ENCODE measurements around the gene IL1RAPL2. TPM values are rescaled to one million over a fixed set of nuclear protein-coding genes. Genes with fewer than 3 reads are reported as not detected.

Gene IL1RAPL2
- total RNA-seq, 1 donor from 2014 or later, result not detected

DNA sequence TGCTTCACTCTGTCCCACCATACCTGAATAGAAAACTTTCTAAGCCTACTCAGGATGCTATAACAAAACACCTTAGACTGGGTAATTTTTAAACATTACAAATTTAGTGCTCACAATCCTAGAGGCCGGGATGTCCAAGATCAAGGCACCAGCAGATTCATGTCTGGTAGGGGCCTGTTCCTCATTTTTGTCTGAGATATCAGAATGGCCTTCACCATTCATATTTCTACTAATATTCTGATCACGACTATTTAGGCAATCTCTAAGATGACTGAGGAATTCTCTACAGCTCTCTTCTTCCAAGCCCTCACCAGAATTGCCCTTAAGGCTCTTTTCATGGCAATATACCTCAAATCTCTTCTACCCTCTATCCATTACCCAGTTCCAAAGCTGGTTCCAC lies 1178.9 kb downstream of the IL1RAPL2 start:
- H3K36me3 ChIP-seq (ENCODE audit: control insufficient read depth, insufficient read depth, low read length), result no peaks in the 10 kb centered on the region
- no peak overlapping the region for H3K4me3 ChIP-seq (ENCODE audit: low read depth, low read length)
- H3K27me3 ChIP-seq (ENCODE audit: control insufficient read depth, insufficient read depth, low read length), result no peaks in the 10 kb centered on the region
- TF ChIP-seq, protein P1, sequence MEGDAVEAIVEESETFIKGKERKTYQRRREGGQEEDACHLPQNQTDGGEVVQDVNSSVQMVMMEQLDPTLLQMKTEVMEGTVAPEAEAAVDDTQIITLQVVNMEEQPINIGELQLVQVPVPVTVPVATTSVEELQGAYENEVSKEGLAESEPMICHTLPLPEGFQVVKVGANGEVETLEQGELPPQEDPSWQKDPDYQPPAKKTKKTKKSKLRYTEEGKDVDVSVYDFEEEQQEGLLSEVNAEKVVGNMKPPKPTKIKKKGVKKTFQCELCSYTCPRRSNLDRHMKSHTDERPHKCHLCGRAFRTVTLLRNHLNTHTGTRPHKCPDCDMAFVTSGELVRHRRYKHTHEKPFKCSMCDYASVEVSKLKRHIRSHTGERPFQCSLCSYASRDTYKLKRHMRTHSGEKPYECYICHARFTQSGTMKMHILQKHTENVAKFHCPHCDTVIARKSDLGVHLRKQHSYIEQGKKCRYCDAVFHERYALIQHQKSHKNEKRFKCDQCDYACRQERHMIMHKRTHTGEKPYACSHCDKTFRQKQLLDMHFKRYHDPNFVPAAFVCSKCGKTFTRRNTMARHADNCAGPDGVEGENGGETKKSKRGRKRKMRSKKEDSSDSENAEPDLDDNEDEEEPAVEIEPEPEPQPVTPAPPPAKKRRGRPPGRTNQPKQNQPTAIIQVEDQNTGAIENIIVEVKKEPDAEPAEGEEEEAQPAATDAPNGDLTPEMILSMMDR (IDR thresholded peaks at IDR 0.05; ENCODE audit: insufficient read depth, low read length, poor library complexity, severe bottlenecking), result no peak
- no peak for DNase-seq (ENCODE audit: low read depth)

DNA sequence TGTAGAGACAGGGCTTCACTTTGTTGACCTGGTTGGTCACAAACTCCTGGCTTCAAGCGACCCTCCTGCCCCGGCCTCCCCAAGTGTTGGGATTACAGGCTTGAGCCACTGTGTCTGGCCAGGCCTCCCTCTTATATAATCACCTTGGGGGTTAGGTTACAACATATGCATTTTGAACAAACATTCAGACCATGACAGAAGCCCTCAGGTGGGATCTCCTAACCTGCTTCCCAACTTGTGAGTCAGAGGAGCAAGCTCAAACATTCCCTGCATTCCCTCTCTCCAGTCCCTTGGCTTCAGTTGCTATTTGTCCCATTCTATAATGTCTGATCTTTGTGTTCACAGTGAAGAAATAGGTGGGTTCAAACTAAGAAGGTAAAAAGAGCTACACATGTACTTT lies 1179.9 kb downstream of the IL1RAPL2 start:
- TF ChIP-seq, protein P1 (IDR thresholded peaks at IDR 0.05; ENCODE audit: insufficient read depth, low read length, poor library complexity, severe bottlenecking), result no peak
- no peaks in the 10 kb centered on the region for H3K27me3 ChIP-seq (ENCODE audit: control insufficient read depth, insufficient read depth, low read length)
- H3K36me3 ChIP-seq (ENCODE audit: control insufficient read depth, insufficient read depth, low read length), result no peaks in the 10 kb centered on the region
- no peak for DNase-seq (ENCODE audit: low read depth)
- no peak overlapping the region for H3K4me3 ChIP-seq (ENCODE audit: low read depth, low read length)

DNA sequence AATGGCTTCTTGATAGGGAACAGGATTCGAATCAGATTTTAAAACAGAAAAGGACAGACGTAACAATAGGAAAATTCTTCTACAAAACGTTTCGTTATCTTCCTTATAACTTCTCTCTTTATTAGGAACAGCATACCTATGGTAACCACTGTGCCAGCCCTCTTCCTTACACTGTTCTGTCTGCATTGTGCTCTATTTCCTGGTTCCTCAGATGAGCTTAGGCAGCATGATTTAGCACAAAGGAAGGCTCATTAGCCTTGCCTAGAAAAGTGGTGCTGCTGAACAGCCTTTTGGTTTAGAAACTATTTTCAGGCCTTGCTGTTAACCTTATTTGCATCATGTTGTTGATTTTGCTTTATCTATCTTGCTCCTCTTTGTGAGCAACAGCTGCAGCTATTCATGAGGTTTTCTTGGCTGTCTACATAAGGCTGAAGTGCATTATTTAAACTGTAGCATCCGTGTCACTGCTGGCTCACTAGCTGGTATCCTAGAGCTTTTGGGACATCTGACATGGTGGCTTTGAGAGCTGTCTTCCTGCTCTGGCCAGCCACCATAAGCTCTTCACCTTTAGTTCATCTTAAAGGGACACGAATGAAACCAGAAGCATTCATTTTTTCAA lies 1186.4 kb downstream of the IL1RAPL2 start:
- TF ChIP-seq, protein P1 (IDR thresholded peaks at IDR 0.05; ENCODE audit: insufficient read depth, low read length, poor library complexity, severe bottlenecking), result no peak
- Histone ChIP-seq H3K4me3 (ENCODE audit: low read depth, low read length) (no peak overlapping the region), H3K27me3 (ENCODE audit: control insufficient read depth, insufficient read depth, low read length) (no peaks in the 10 kb centered on the region), H3K36me3 (ENCODE audit: control insufficient read depth, insufficient read depth, low read length) (no peaks in the 10 kb centered on the region)
- DNase-seq (ENCODE audit: low read depth), result no peak

- no peak for DNase-seq (ENCODE audit: low read depth)
- no peak overlapping the region for H3K4me3 ChIP-seq (ENCODE audit: low read depth, low read length)
- H3K27me3 ChIP-seq (ENCODE audit: control insufficient read depth, insufficient read depth, low read length), result no peaks in the 10 kb centered on the region
- no peaks in the 10 kb centered on the region for H3K36me3 ChIP-seq (ENCODE audit: control insufficient read depth, insufficient read depth, low read length)
- TF ChIP-seq, protein P1 (IDR thresholded peaks at IDR 0.05; ENCODE audit: insufficient read depth, low read length, poor library complexity, severe bottlenecking), result no peak
Measured at GRCh38 chrX:105753411-105753810, 1187.4 kb downstream of the IL1RAPL2 start.

DNA sequence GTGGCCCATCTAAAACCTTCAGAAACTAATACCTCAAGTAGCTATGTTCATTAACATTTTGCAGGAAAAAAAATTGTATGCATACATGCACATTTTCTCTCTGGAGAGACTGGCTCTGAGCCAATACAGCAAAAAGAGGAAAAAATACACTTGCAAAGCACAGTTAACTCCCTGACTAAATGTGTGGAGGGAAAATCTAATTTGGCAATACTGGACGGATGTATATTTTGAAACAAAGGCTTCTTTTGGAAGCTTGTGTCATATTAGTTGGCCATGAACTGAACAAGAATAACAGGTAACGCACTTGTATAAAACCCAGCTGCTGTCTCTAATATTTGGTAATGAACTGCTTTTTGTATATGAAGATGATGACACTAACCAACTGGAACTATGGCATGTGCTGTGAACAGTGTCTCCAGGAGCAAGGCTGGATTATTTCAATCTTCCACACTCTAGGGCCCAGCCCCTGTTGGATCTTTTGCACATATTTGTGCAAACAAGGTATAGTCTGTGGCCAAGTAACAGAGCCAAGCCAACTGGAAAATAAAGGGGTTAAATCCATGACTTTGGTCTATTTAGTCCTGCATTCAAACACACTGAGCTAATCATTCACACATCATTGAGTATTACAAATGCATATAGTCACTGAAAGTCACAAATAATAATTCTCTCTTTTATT lies 1188.4 kb downstream of the IL1RAPL2 start:
- no peak for DNase-seq (ENCODE audit: low read depth)
- H3K36me3 ChIP-seq (ENCODE audit: control insufficient read depth, insufficient read depth, low read length), result no peaks in the 10 kb centered on the region
- TF ChIP-seq, protein P1 (IDR thresholded peaks at IDR 0.05; ENCODE audit: insufficient read depth, low read length, poor library complexity, severe bottlenecking), result no peak
- H3K27me3 ChIP-seq (ENCODE audit: control insufficient read depth, insufficient read depth, low read length), result no peaks in the 10 kb centered on the region
- H3K4me3 ChIP-seq (ENCODE audit: low read depth, low read length), result no peak overlapping the region

Measured in kidney epithelial cell (primary cell).